Mucosa of gallbladder (tissue), 1 donor: ENCODE measurements around the gene PAPPA2. TPM values are rescaled to one million over a fixed set of nuclear protein-coding genes. Genes with fewer than 3 reads are reported as not detected.
A peak's percentile ranks its signal among the peaks of the same experiment; 100 is the strongest.

Source experiments
- DNase-seq: peaks from one replicate; pipeline ENCODE4 v3.0.0-alpha.2; 2020; ENCODE audit warnings: low spot score
- total RNA-seq: library from RNA; stranded (reverse); gene quantifications from one replicate; pipeline ENCODE4 v1.2.1, GENCODE V29; 2021
- donor health status: DM: no; HTN: no; CAD: no.

PAPPA2 gene
- total RNA-seq, 1 donor from 2014 or later: 20.2 TPM

GRCh38 chr1:176802316-176802715 is 339.3 kb downstream of the PAPPA2 start:
- no peak for DNase-seq

- DNase-seq: no peak
Observed at GRCh38 chr1:176803042-176803441, 340.1 kb downstream of the PAPPA2 start.

- no peak for DNase-seq
Observed at GRCh38 chr1:176803596-176803995, 340.6 kb downstream of the PAPPA2 start.

GRCh38 chr1:176809292-176809691 is 346.3 kb downstream of the PAPPA2 start:
- DNase-seq: no peak

- DNase-seq: no peak
Observed at GRCh38 chr1:176811511-176812288, 348.7 kb downstream of the PAPPA2 start.

- DNase-seq: no peak
Observed at GRCh38 chr1:176815621-176816020, 352.6 kb downstream of the PAPPA2 start.

GRCh38 chr1:176816232-176816631 is 353.3 kb downstream of the PAPPA2 start:
- DNase-seq: no peak

- no peak for DNase-seq
Observed at GRCh38 chr1:176820391-176821031, 357.5 kb downstream of the PAPPA2 start.

- no peak for DNase-seq
Observed at GRCh38 chr1:176826265-176826664, 363.3 kb downstream of the PAPPA2 start.

- DNase-seq: peak; percentile 12
Observed at GRCh38 chr1:176829261-176829660, 366.3 kb downstream of the PAPPA2 start.

- DNase-seq: no peak
Observed at GRCh38 chr1:176831150-176831549, 368.2 kb downstream of the PAPPA2 start.

GRCh38 chr1:176837708-176838107 is 374.7 kb downstream of the PAPPA2 start:
- DNase-seq: no peak

- no peak for DNase-seq
Observed at GRCh38 chr1:176838276-176838995, 375.5 kb downstream of the PAPPA2 start.

GRCh38 chr1:176839216-176839615 is 376.2 kb downstream of the PAPPA2 start:
- DNase-seq: no peak

- DNase-seq: no peak
Observed at GRCh38 chr1:176841238-176841637, 378.3 kb downstream of the PAPPA2 start.

GRCh38 chr1:176843352-176844297 is 380.6 kb downstream of the PAPPA2 start:
- DNase-seq: peak; percentile 12

- DNase-seq: peak; percentile 46
Observed at GRCh38 chr1:176847052-176847451, 384.1 kb downstream of the PAPPA2 start.

GRCh38 chr1:176849281-176849680 is 386.3 kb downstream of the PAPPA2 start:
- no peak for DNase-seq

GRCh38 chr1:176850871-176851270 is 387.9 kb downstream of the PAPPA2 start:
- DNase-seq: no peak

- DNase-seq: no peak
Observed at GRCh38 chr1:176852124-176852523, 389.1 kb downstream of the PAPPA2 start.

GRCh38 chr1:176853503-176853902 is 390.5 kb downstream of the PAPPA2 start:
- DNase-seq: no peak

- DNase-seq: no peak
Observed at GRCh38 chr1:176854121-176854520, 391.1 kb downstream of the PAPPA2 start.
